SU-DHL-6 (cell line): ENCODE results near the gene SVIL.

Experiments used
- CTCF ChIP-seq: fragments of 200-600 bp; sonication (generic); IDR thresholded peaks from one replicate; pipeline ENCODE4 v1.5.1; 2017; ENCODE audit warnings: antibody characterized with exemption, mild to moderate bottlenecking, low read length, moderate library complexity; ENCODE audit not compliant: insufficient read depth, poor library complexity, severe bottlenecking
- EZH2phosphoT487 ChIP-seq: fragments of 200-600 bp; sonication (generic), shearing (Covaris generic); conservative IDR thresholded peaks from 2 replicates; pipeline ENCODE4 v1.6.1; 2018; ENCODE audit warnings: mild to moderate bottlenecking, antibody characterized with exemption, low read length, moderate library complexity, mixed read lengths

- TF ChIP-seq CTCF (no peak), EZH2phosphoT487 (no peak)
Measured at GRCh38 chr10:29635711-29636144, 957 bp upstream of the SVIL start.
